Central memory CD4-positive, alpha-beta T cell (primary cell): ENCODE measurements around the gene TMEM200C.
"Not testable (repeated sequence)": the region's sequence is repeated elsewhere in the genome, so short reads cannot be mapped to it uniquely, and the experiment has no call there.

Source experiments
- DNase-seq: peaks from one replicate; pipeline ENCODE4 v3.0.0; 2022

The TMEM200C gene

DNA sequence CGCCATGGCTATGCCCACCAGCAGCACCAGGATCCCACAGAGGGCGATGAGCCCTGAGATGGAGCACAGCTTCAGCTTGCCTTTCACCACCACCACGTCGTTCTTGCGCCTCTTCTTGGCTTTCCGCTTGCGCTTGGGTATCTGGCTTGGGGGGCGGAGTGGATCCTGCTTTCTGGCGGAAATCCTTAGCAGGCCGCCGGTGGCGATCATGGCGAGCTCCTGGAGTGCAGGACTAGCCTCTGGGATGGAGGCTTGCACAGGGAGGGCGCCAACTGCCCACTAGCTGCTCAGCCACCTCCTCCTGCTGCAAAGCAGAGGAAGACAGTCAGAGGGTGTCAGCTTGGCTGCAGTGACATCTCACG lies 3.5 kb downstream of the TMEM200C start:
- no peak for DNase-seq

DNA sequence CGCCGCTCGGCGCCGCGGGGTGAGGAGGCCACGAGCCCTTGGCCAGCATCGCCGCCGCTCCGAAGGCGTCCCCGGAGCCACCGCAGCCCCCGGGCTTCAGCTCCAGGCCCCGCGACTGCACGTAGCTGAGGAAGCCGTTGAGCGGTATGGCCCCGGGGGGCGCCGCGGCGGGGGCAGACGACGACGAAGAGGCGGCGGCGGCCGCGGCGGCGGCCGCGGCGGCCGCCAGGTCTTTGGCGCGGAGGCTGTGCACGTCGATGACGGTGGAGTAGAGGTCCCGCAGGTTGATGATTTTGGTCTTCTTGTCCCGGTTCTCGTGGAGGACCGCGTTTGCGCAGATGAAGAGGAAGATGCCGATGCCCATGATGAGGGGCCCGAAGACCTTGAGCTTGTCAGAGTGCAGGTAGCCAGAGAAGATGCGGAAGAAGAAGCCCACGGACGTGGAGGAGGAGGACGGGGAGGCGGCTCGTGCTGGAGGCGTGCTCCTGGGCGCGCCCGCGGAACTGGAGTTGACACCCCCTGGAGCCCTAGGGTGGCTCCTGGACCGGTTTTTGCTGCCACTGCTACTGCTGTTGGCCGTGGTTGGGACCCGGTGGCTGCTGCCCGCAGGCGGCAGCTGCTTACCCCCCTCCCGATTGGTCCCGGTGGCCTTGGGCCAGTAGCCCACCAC lies 4.0 kb downstream of the TMEM200C start:
- DNase-seq = no peak

DNA sequence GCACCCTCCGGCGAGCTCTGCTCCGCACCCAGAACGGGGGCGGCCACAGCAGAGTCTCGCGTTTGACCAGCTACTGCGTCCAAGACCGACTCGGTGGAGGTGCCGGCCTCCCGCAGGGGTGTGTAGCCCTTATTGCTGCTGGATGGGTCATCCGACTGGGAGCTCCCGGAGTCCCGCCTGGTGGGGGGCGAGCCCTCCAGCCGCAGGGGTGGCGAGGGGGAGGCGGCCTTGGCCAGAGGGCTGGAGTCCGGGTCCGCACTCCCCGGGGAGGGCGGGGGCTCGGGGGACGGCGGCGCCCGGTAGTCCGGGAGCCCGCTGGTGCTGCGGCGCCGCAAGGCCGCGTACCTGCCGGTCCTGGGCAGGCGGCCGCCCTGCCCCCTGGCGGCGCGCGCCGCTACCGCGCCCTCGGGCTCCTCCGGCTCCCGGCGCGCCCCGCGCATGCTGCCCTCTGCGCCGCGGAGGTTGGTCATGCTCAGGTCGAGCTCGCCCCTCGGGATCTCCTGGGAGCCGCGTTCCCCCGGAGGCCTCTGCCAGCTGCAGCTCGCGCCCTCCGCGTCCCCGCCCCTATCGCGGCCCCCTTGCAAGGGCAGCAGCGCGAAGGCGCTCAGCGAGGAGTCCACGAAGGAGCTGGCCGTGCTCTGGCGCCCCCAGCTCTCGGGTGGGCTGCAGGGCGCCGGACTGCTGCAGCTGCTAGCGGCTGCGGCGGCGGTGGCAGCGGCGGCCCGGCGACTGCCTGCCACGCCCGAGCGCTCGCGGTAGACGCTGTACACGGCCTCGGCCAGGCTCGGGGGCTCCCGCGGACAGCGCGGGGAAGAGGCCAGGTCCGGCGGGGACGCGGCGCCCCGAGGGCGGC lies 4.8 kb downstream of the TMEM200C start:
- DNase-seq = peak; percentile 1

DNA sequence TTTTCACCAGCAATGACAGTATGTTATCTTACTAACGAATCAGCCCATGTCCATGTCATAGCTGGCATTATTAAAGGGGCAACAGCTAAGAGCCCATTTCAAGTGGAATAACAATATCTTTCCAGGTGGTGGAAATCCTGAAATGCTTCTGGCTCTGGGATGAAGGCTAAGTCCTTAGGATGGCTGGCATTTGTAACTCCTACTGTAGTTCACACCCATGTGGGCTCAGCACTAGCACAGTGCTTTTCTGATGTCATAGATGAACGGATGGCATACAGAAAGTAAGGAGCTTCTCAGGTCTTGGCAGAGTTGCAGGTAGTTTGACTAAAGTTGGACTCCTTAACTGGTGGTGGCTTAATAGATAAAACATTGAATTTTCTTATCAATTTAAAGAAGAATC lies 10.0 kb downstream of the TMEM200C start:
- no peak for DNase-seq

DNA sequence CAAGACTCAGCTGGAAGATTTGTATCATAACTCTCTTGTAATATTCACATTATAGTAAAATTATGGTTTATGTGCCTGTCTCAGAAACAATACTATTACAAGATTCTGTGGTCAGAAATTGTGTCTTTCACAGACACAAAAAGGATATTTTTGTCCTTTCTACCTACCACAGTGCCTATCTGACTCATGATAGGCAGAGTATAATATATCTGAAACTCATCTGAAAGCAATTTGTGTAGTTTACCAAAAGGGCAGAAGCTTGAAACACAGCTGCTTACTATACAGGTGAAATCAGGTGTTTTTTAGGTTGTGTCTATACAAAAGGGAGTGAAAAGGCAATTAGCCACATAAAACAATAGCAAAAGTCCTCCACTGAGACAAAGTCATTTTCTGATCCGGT lies 10.9 kb downstream of the TMEM200C start:
- DNase-seq = no peak

DNA sequence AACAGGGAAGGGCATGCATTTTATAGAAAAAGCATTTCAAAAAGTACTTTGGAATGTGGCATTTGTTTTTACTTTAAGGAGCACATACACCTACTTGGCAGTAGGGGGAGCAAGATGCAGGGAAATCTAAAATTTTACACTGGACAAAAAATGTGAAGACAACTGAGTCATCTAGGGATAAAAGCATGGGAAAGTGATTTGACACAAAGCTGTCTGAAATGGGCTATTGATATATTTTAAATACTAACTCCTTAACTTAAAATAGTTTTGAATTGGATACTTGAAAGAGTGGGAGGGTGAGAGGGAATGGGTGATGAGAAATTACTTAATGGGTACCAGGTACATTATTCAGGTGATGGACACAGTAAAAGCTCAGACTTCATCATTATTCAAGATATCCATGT lies 15.8 kb downstream of the TMEM200C start:
- DNase-seq = no peak

DNA sequence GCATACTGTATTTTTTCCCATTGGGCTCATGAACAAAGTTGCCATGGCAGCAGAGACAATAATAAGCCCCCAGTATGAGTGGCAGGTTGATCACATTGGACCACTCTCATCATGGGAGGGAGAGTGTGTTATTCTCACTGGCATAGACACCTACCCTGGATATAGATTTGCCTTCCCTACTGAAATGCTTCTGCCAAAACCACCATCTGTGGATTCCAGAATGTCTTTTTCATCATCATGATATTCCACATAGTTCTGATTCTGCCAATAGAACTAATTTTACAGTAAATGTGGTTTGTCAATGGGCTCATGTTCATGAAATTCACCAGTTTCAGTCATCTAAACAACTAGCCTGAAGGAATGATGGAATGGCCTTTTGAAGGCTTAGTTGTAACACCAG lies 18.4 kb downstream of the TMEM200C start:
- DNase-seq = no peak

DNA sequence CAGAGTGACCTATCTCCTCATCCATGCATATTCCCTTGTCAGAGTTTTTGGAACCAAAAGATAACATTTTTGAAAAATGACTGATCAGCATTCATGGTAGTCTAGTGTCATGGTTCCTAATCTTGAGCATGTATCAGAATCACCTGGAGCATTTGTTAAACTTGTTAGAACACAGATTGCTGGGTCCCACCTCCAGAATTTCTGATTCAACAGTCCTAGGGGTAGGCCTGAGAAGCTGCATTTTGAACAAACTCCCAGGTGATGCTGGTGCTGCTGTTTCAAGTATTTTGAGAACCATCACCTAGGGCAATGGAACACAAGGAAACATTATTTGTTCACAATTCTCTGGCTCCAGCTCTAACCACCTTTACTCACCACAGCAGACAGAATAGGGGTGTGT lies 21.0 kb downstream of the TMEM200C start:
- no peak for DNase-seq

DNA sequence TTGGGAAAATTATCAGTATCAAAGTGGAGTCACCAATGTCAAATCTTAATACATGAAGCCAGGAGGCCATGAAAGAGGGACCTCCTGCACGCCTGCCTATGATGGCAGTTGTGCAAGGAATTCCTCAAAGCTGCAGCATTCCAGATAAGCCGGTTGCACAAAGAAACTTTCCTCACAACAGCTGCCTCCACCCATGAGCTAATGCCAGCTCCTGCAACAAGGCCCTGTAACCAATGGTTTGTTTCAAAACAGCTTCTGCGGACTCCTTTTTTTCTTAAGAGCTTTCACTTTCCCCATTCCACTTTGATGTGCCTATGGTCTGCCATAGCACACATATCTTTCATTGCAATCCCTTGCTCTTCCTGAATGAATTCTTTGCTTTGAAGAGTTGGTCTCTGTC lies 22.4 kb downstream of the TMEM200C start:
- no peak for DNase-seq

DNA sequence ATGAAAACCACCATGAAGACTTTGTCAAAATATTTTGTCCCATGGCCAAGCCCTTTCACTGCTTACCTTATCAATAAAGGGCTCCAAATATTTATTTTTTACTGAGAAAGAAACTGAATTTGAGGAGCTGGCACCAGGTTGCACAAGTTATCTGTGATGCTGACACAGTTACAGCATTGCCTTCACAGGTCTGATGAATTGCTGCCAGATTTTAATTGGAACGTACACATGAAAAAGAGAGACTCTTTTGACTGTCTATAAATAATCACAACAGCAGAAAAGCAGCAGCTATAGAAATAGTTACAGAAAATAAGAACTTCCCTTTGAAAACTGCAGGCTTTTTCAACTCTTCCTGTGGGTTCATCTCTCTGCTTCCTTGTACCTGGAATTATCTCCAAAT lies 23.9 kb downstream of the TMEM200C start:
- DNase-seq = no peak

DNA sequence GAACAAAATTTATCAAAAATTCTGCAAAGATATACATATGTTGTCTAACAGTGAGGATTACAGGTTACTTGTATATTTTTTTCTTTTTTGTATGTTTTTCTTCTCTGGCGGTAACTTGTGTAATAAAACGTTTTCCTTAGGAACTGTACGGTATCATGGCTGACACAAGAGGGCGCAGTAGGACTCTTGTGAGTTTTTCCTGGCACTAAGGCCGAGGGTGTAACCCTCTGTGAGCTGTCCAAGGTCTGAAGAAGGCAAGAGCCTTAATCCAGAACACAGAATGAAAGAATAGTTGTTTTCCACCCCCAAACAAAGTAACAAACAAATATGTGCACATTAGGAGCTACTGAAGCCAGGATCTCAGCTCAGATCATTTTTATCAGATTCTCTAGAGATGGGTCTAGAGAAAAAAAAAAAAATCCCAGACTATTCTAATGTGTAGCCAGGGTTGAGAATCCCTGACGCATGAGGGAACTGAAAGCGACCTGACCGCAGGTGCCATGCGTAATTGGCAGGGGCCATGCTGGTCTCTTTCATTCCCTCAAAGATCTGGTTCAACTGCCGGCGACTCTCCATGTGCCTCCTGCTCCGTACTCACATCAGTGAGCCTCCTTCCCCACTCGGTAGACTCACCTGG lies 27.0 kb downstream of the TMEM200C start:
- DNase-seq = no peak

DNA sequence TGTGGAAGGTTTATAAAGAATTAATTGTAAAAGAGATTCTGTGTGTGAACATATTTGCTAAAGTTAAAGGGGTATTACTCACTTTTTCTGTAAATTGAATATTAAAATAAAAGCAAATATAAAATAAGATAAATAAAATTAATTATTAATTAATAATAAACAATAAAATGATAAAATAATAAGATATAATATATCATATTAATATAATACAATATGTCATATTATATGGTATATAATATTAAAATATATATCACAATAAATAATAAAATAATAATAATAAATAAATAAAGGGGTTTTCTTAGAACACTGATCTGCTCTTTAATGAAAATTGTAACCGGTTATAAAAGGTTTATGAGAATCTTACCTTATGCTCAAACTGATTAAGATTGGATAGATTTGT lies 29.8 kb downstream of the TMEM200C start:
- no peak for DNase-seq

DNA sequence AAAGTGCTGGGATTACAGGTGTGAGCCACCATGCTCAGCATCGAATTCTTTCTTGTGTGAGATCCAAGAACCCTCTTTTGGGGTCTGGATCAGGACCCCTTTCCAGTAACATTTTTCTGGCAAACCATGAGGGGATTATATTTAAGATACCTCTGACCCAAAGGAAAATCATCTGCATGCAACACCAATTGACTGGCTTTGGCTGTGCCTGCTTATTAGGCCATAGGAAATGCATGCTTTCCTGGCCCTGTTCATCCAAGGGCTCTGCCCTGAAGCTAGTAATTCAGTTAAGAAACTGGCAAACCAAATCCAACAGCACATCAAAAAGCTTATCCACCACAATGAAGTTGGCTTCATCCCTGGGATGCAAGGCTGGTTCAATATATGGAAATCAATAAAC lies 33.2 kb downstream of the TMEM200C start:
- not testable (repeated sequence) for DNase-seq

DNA sequence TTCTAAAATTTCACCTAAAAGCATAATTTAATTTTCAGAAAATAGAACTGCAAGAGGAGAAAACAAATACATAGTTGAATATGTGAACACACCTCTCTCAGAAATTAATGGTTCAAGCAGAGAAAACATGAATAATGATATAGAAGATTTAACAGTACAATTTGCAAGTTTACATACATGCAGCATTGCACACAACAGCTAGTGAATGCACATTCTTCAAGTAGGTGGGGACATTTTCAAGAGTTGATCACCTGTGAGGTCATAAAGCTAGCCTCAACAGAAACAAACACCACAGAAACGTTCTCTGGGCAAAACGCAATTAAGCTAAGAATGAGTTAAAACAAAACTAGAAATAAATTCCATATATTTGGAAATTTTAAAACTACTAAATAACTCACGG lies 38.1 kb downstream of the TMEM200C start:
- no peak for DNase-seq

DNA sequence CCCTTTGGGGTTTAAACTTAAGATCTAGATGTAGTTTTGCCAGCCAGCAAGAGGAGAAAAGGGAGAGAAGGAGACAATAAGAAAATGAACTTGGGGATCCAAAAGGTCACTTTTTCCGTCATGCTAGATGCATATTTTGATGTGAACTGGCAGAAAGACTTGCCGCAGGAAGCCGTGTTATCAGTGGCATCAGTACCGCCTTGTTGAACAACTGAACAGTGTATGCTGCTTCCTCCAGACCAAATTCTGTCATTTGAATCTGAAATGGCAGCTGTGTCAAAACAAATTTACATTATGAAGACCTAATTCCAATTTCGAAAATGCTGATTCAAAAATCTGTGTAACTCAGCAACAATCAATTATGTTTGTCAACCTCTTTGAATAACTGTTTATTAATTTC lies 42.1 kb downstream of the TMEM200C start:
- DNase-seq = no peak

DNA sequence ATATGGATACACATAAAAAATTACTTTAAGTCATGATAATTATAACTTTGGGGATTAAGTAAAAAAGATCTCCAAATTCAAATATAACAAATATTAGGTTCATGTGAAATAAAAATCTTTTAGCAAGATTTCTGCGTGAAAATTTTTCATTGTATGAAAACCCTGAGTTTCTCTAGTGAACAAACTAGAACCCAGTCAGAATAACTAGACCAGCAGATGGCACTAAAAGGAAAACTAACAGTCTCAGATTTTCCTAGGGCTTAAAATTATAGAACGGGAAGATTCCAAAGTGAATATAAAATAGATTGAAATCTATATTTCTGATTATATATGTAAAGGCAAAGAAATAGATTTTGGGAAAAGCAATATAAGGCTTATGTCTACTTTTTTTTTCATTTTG lies 43.3 kb downstream of the TMEM200C start:
- no peak for DNase-seq

DNA sequence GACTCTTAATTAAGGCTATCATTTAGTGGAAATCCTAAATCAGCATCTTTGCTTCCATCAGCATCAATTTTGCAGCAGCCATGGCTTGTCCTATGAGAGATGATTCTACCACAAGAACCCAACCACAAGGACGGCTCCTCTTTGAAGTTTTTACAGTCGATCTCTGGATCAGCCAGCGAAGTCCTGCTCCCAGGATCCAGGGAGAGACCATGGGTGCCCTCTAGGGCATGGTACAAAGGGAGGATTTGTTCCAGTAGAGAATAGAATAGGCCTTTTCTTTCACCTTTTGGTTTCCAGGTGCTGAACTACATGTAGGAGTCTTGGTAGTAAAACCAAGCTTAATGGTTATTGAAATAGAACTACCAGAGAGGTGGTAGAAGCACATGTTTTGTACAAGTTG lies 52.7 kb downstream of the TMEM200C start:
- DNase-seq = no peak

DNA sequence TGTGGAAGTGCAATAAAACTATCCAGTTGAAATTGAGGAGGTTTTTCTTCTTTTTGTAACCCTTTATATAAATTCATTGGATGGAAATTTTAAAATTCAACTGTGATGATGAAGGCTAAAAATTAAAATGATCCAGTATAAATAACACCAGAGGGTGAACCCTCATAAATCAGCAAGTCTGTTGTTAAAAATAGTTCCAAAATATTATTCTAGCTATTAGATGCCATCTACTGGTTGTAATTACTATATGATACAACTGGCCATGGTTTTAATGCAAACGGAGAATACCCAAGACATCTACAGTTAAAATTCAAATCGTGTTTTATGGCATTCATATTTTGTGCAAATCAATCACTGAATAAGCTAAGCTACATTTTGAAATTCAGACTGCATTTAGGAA lies 53.8 kb downstream of the TMEM200C start:
- DNase-seq = no peak

DNA sequence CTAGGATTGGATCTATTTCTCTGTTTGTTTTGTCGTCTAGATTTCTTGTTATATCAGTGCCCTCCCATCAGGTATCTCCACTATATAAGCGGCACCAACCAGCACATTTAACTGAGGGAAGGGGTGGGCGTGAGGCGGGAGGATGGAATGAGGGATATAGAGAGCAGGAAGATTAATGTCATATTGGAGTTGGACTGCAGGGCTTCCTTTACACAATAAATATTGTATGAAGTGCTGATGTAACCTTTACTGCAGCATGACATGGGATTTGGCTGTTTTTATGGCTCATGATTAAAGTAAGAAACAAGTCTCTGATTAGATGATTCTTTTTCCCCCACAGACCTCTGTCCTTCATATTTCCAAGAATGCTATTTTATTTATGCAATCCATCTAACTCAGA lies 54.8 kb downstream of the TMEM200C start:
- DNase-seq = no peak

DNA sequence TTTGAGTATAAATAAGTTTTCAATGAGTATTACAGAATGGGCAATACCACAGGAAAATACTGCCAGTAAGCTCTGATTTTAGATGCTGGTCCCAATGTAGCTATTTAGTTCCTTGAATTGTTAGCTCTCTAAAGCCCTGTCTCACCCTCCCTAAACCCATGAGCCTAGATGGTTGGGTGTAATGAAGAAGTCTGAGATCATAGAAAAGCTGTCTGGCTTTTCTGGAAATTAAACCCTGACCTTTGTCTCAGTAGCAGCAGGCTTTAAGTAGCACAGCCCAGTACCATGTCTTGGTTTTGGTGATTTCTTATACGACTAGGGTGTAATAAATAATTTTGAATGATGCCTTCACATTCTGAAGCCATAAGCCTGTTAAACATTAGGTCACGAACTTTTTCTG lies 55.3 kb downstream of the TMEM200C start:
- DNase-seq = no peak

DNA sequence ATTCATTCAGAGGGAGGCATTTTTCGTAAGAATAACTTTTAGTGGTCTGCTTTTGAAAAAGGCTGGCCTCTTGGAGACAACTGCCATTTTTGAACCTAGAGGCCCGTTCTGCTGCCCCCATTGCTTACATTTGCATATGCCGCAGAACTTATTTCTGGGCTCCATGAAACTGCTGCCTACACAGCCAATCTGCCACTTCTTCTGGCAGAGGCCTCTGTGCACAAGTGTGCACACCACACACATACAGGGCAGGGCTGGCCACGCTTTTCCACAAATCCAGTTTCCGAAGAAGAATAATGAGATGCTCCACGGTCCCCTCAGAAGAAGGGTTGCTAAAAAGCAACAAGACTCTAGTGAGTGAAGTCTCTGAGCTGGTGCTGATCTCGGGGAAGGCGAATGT lies 56.2 kb downstream of the TMEM200C start:
- DNase-seq = no peak
